ENCODE data around the gene PLEKHG4B.
A peak's percentile ranks its signal among the peaks of the same experiment; 100 is the strongest.
"Not testable (repeated sequence)": the region's sequence is repeated elsewhere in the genome, so short reads cannot be mapped to it uniquely, and the experiment has no call there.

Gene PLEKHG4B

GRCh38 chr5:162565-163337 lies 70.8 kb downstream of the PLEKHG4B start:
- intact Hi-C loops (cut with DNase I) = no loop called here
- peak in 4 of 42 donors; percentile 5 to 31 (median 24) for DNase-seq

GRCh38 chr5:163338-163620 lies 71.3 kb downstream of the PLEKHG4B start:
- DNase-seq = peak in 4 of 42 donors; percentile 13 to 37 (median 26)
- intact Hi-C loops (cut with DNase I) = no loop called here

GRCh38 chr5:163841-164240 lies 71.9 kb downstream of the PLEKHG4B start:
- peak in 1 of 42 donors; percentile 5 for DNase-seq

GRCh38 chr5:164244-164643 lies 72.3 kb downstream of the PLEKHG4B start:
- no peak for DNase-seq
- intact Hi-C loops (cut with DNase I) = no loop called here

More at GRCh38 chr5:163841-164240, 71.9 kb downstream of the PLEKHG4B start:
- intact Hi-C loops (cut with DNase I) = no loop called here

- DNase-seq; intact Hi-C loops (cut with DNase I): not testable (repeated sequence)
These were observed 72.8 kb downstream of the PLEKHG4B start for GRCh38 chr5:164783-165182.

GRCh38 chr5:166441-167372 lies 74.7 kb downstream of the PLEKHG4B start:
- DNase-seq = peak in 4 of 42 donors; percentile 7 to 34 (median 12)
- intact Hi-C loops (cut with DNase I) = no loop called here

- peak in 5 of 42 donors; percentile 12 to 42 (median 24) for DNase-seq
- intact Hi-C loops (cut with DNase I) = no loop called here
These were observed 75.5 kb downstream of the PLEKHG4B start for GRCh38 chr5:167511-167910.

GRCh38 chr5:167982-168660 lies 76.2 kb downstream of the PLEKHG4B start:
- DNase-seq = peak in 5 of 42 donors; percentile 5 to 28 (median 12)
- intact Hi-C loops (cut with DNase I) = no loop called here

GRCh38 chr5:169071-169727 lies 77.2 kb downstream of the PLEKHG4B start:
- peak in 10 of 42 donors; percentile 13 to 44 (median 29) for DNase-seq
- intact Hi-C loops (cut with DNase I) = no loop called here

GRCh38 chr5:169728-170094 lies 77.7 kb downstream of the PLEKHG4B start:
- intact Hi-C loops (cut with DNase I) = no loop called here
- peak in 4 of 42 donors; percentile 6 to 21 (median 8) for DNase-seq

- intact Hi-C loops (cut with DNase I) = no loop called here
- DNase-seq = peak in 10 of 42 donors; percentile 1 to 40 (median 8)
These were observed 79.2 kb downstream of the PLEKHG4B start for GRCh38 chr5:170971-171800.

- intact Hi-C loops (cut with DNase I) = no loop called here
- DNase-seq = peak in 10 of 42 donors; percentile 1 to 34 (median 10)
These were observed 79.9 kb downstream of the PLEKHG4B start for GRCh38 chr5:171801-172331.

GRCh38 chr5:172421-172820 lies 80.5 kb downstream of the PLEKHG4B start:
- peak in 6 of 42 donors; percentile 2 to 22 (median 8) for DNase-seq
- intact Hi-C loops (cut with DNase I) = no loop called here

- DNase-seq = peak in 7 of 42 donors; percentile 0 to 27 (median 10)
- intact Hi-C loops (cut with DNase I) = no loop called here
These were observed 80.9 kb downstream of the PLEKHG4B start for GRCh38 chr5:172841-173251.

GRCh38 chr5:173392-174290 lies 81.7 kb downstream of the PLEKHG4B start:
- intact Hi-C loops (cut with DNase I) = no loop called here
- DNase-seq = peak in 3 of 42 donors; percentile 2 to 12 (median 3)

GRCh38 chr5:174291-174600 lies 82.3 kb downstream of the PLEKHG4B start:
- intact Hi-C loops (cut with DNase I) = no loop called here
- no peak for DNase-seq

Data from head of caudate nucleus (tissue), 42 donors.